Calu3 (cell line): ENCODE results near the gene POLD3. TPM values are rescaled to one million over a fixed set of nuclear protein-coding genes. Genes with fewer than 3 reads are reported as not detected.

Source experiments
- BruUV-seq: library from RNA; stranded (reverse); fragments of 400-500 nt; replicated peaks from 2 replicates; lab custom pipeline; 2021; lab: Mats Ljungman, UMichigan
- CTCF ChIA-PET: fragments of 300-600 bp; sonication (Branson Sonifier 250); formaldehyde crosslinking; loops from one replicate; lab custom pipeline; 2022; ENCODE audit warnings: antibody characterized with exemption; lab: Charles Lee
- DNase-seq: peaks from one replicate; pipeline ENCODE4 v3.0.0; 2022
- H3K27ac Mint-ChIP-seq: one replicate; pipeline ENCODE4 v1.8.0; 2022; ENCODE audit warnings: mixed read lengths; ENCODE audit not compliant: unreplicated experiment
- H3K27me3 Mint-ChIP-seq: one replicate; pipeline ENCODE4 v1.8.0; 2022; ENCODE audit warnings: mixed read lengths; ENCODE audit not compliant: unreplicated experiment
- H3K36me3 Mint-ChIP-seq: one replicate; pipeline ENCODE4 v1.8.0; 2022; ENCODE audit warnings: mild to moderate bottlenecking, moderate library complexity, mixed read lengths; ENCODE audit not compliant: insufficient read depth, unreplicated experiment
- H3K4me1 Mint-ChIP-seq: one replicate; pipeline ENCODE4 v1.8.0; 2022; ENCODE audit warnings: mild to moderate bottlenecking, low read depth, mixed read lengths; ENCODE audit not compliant: unreplicated experiment
- H3K4me3 Mint-ChIP-seq: one replicate; pipeline ENCODE4 v1.8.0; 2022; ENCODE audit warnings: mild to moderate bottlenecking, low read depth, moderate library complexity, mixed read lengths; ENCODE audit not compliant: unreplicated experiment
- H3K9me3 Mint-ChIP-seq: one replicate; pipeline ENCODE4 v1.8.0; 2022; ENCODE audit warnings: low read depth, mixed read lengths; ENCODE audit not compliant: unreplicated experiment
- CTCF ChIP-seq: fragments of 200-600 bp; IDR thresholded peaks from one replicate; pipeline ENCODE4 v1.8.0; 2022; ENCODE audit warnings: antibody characterized with exemption; ENCODE audit not compliant: unreplicated experiment
- intact Hi-C: fragments of 100-400 bp; cut with micrococcal nuclease; formaldehyde crosslinking; loops from one replicate; pipeline ENCODE4 v1.10.0; 2022; ENCODE audit not compliant: unreplicated experiment
- total RNA-seq: library from RNA; stranded (reverse); gene quantifications from 2 replicates; pipeline ENCODE4 v1.2.3, GENCODE V29; 2022

Gene POLD3
- total RNA-seq, 1 experiment from 2014 or later: 25.1 TPM

- CTCF ChIA-PET: interaction anchor here (0.7 kb wide), 1 partner anchor 409 kb away, joined by 3 read pairs; no protein-coding TSS in a partner anchor
- Mint-ChIP-seq H3K36me3 (peaks cover 5% of the 10 kb centered on the region), H3K27ac (no peak overlapping the region), H3K4me1 (peaks cover 37% of the 10 kb centered on the region), H3K4me3 (no peak overlapping the region), H3K27me3 (no peaks in the 10 kb centered on the region), H3K9me3 (no peaks in the 10 kb centered on the region)
- TF ChIP-seq CTCF: no peak
- DNase-seq: no peak
- intact Hi-C loops: no loop called here
- BruUV-seq: no TSS peak
Observed at GRCh38 chr11:74550991-74551753, 41.2 kb upstream of the POLD3 start.

GRCh38 chr11:74551754-74552145, 40.6 kb upstream of the POLD3 start:
- BruUV-seq: no TSS peak

GRCh38 chr11:74557526-74557925, 34.9 kb upstream of the POLD3 start:
- CTCF ChIA-PET: no interaction called here
- H3K4me1 Mint-ChIP-seq: peaks cover 19% of the 10 kb centered on the region
- intact Hi-C loops: no loop called here
- TF ChIP-seq CTCF: no peak
- no peaks in the 10 kb centered on the region for H3K36me3 Mint-ChIP-seq
- DNase-seq: no peak
- no peaks in the 10 kb centered on the region for H3K9me3 Mint-ChIP-seq
- H3K27me3 Mint-ChIP-seq: no peaks in the 10 kb centered on the region
- H3K4me3 Mint-ChIP-seq: no peak overlapping the region
- H3K27ac Mint-ChIP-seq: no peak overlapping the region
- no TSS peak for BruUV-seq

More at GRCh38 chr11:74551754-74552145, 40.6 kb upstream of the POLD3 start:
- H3K36me3 Mint-ChIP-seq: peaks cover 5% of the 10 kb centered on the region
- peaks cover 31% of the 10 kb centered on the region for H3K4me1 Mint-ChIP-seq
- CTCF ChIA-PET: interaction anchor here (0.7 kb wide), 1 partner anchor 409 kb away, joined by 3 read pairs; no protein-coding TSS in a partner anchor
- H3K27ac Mint-ChIP-seq: no peak overlapping the region
- no peak for TF ChIP-seq CTCF
- intact Hi-C loops: no loop called here
- H3K27me3 Mint-ChIP-seq: no peaks in the 10 kb centered on the region
- H3K4me3 Mint-ChIP-seq: no peak overlapping the region
- no peak for DNase-seq
- H3K9me3 Mint-ChIP-seq: no peaks in the 10 kb centered on the region

- Mint-ChIP-seq H3K27me3 (no peaks in the 10 kb centered on the region), H3K27ac (no peak overlapping the region), H3K4me3 (no peak overlapping the region), H3K36me3 (no peaks in the 10 kb centered on the region), H3K4me1 (peaks cover 25% of the 10 kb centered on the region), H3K9me3 (peaks cover 2% of the 10 kb centered on the region)
- TF ChIP-seq CTCF: no peak
- intact Hi-C loops: no loop called here
- no TSS peak for BruUV-seq
- DNase-seq: no peak
- CTCF ChIA-PET: no interaction called here
Observed at GRCh38 chr11:74559110-74559933, 33.1 kb upstream of the POLD3 start.
